Esophagus muscularis mucosa (tissue), 3 donors: ENCODE measurements around the gene MESP2.
A peak's percentile ranks its signal among the peaks of the same experiment; 100 is the strongest.

Source experiments
- POLR2A ChIP-seq: fragments of 450-650 bp; IDR thresholded peaks from one replicate; pipeline ENCODE4 v1.6.1; 2017; ENCODE audit warnings: antibody characterized with exemption, moderate library complexity, mild to moderate bottlenecking, low read depth
- TF ChIP-seq, protein P1 (sequence below), 3 experiments: fragments of 200-600 bp in 2 of 3; fragments of 450-650 bp in 1 of 3; sonication (generic) in 2 of 3; IDR thresholded peaks; one replicate each; pipeline ENCODE4 v1.5.1; 2017 to 2019; ENCODE audit warnings: antibody characterized with exemption in 3 of 3, mild to moderate bottlenecking in 2 of 3, moderate library complexity in 1 of 3

DNA sequence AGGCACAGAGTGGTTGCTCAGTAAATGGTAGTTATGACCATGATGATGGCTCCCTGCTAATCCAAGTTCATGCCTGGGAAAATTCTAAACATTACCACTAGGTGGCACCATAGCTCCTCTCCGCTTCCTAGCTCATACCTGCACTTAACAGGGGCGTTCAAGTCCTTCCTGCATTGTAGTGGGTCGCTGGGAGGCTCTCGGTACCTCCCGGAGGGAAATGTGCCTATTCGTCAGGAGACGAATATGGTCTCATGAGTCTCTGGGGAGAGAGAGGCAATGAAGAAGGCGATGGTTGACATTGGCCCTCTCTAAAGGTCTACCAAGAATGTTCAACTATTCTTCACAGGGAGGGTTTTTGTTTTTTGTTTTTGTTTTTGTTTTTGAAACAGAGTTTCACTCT, 36.0 kb upstream of the MESP2 start:
- TF ChIP-seq, protein P1, sequence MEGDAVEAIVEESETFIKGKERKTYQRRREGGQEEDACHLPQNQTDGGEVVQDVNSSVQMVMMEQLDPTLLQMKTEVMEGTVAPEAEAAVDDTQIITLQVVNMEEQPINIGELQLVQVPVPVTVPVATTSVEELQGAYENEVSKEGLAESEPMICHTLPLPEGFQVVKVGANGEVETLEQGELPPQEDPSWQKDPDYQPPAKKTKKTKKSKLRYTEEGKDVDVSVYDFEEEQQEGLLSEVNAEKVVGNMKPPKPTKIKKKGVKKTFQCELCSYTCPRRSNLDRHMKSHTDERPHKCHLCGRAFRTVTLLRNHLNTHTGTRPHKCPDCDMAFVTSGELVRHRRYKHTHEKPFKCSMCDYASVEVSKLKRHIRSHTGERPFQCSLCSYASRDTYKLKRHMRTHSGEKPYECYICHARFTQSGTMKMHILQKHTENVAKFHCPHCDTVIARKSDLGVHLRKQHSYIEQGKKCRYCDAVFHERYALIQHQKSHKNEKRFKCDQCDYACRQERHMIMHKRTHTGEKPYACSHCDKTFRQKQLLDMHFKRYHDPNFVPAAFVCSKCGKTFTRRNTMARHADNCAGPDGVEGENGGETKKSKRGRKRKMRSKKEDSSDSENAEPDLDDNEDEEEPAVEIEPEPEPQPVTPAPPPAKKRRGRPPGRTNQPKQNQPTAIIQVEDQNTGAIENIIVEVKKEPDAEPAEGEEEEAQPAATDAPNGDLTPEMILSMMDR (IDR thresholded peaks at IDR 0.05): peak in 2 of 3 experiments; percentile 90 to 92
- TF ChIP-seq POLR2A: no peak
